GM12865 (cell line): Measurements from ENCODE around the gene PCSK9.

Experiments
- DNase-seq: peaks from one replicate; pipeline ENCODE4 v3.0.0; 2010; ENCODE audit warnings: low read depth
- H3K4me3 ChIP-seq: 2 replicates; pipeline ENCODE4 v1.5.1; 2011; ENCODE audit warnings: mild to moderate bottlenecking, low read depth, low read length, control low read depth
- TF ChIP-seq, protein P1 (sequence below): IDR thresholded peaks from 2 replicates; pipeline ENCODE4 v1.5.1; 2011; ENCODE audit warnings: low read length, control low read depth, low read depth, inconsistent platforms; ENCODE audit not compliant: insufficient read depth; ENCODE audit errors: missing control alignments

PCSK9 gene

DNA sequence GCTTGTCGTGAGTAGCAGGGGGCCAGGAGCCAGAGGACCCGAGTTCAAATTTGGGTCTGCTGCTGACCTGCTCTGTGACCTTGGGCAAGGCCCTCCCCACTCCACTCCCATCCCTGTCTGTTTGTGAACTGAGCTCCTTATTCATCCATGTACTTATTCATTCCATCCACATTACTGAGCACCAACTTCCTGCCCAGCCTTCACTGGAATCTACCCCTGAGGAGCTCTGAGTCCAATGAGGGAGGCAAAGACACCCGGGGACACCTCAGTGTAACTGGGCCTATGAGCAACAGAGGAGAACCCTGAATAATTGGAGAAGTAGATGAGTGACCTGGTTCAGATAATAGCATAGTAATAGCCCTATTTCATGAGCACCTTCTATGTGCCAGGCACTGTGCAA lies 31.7 kb upstream of the PCSK9 start:
- H3K4me3 ChIP-seq = no peak overlapping the region
- TF ChIP-seq, protein P1, sequence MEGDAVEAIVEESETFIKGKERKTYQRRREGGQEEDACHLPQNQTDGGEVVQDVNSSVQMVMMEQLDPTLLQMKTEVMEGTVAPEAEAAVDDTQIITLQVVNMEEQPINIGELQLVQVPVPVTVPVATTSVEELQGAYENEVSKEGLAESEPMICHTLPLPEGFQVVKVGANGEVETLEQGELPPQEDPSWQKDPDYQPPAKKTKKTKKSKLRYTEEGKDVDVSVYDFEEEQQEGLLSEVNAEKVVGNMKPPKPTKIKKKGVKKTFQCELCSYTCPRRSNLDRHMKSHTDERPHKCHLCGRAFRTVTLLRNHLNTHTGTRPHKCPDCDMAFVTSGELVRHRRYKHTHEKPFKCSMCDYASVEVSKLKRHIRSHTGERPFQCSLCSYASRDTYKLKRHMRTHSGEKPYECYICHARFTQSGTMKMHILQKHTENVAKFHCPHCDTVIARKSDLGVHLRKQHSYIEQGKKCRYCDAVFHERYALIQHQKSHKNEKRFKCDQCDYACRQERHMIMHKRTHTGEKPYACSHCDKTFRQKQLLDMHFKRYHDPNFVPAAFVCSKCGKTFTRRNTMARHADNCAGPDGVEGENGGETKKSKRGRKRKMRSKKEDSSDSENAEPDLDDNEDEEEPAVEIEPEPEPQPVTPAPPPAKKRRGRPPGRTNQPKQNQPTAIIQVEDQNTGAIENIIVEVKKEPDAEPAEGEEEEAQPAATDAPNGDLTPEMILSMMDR = no peak
- DNase-seq = no peak

DNA sequence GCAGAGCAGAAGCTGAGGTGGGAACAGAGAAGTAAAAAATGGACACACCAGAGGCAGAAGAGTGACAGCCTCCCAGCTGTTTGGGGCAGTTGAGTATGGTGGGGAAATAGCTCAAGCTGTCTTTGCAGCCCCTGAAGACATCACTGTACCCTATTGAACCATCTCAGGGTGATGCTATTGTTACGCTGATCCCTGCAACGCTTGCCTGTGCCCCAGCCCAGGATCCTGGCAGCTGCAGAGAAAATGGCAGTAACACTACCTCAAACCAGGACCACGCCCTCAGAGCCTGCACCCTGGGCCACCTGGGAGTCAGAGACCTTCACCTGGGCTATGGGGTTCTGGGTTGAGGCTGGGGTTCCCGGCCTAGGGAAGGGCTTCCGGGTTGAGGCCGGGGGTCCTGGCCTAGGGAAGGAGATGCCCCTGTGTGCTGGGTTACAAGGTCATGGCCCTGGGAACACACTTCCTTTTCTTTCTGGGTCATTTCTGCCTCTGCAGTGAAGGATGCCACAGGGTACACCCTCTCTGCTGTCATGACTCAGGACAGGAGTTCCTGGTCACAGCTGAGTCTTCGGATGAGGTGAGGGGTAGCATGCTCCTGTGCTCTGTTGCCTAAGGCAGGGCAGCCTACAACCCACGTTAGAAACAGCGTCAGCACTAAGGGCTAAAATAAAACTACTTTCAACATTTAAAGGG lies 29.0 kb upstream of the PCSK9 start:
- no peak for DNase-seq

DNA sequence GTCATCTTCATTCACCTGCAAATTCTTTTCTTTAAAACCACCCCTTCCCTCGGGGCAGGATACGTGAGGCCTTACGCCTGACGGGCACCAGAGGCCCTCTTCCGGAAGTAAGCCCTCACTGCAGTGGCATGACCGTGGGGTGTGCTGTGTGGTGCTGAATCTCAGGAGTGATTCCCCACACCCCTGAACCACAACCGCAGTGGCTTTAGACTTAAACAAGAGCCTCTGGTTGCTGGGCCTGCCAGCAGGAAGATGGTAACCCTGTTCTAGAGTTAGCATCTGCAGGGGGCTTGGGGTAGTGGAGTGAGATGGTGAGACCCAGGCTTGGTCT lies 28.5 kb upstream of the PCSK9 start:
- peak; percentile 15 for DNase-seq
- H3K4me3 ChIP-seq = no peak overlapping the region
- TF ChIP-seq, protein P1 = peak; percentile 28

More for the DNA sequence above, 29.0 kb upstream of the PCSK9 start:
- TF ChIP-seq, protein P1 = no peak
- H3K4me3 ChIP-seq = no peak overlapping the region

DNA sequence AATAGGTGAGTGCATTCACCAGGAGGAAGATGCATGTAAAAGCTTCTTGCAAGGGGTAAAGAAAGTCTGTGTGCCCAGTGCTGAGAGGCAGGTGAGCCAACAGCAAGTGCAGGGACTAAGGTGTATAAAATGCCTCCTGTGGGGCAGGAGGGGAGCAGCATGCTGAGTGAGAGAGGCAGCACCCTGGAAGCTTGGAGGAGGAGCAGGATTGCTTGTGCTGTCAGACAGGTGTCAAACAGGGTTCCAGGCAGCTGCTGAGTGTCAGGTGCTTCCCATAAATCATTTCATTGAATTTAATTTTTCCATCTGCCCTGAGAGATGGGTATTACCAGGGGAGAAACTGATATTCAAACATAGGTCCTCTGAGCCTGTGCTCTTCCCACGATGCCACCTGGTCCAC lies 26.7 kb upstream of the PCSK9 start:
- H3K4me3 ChIP-seq = no peak overlapping the region
- no peak for DNase-seq
- TF ChIP-seq, protein P1 = no peak

DNA sequence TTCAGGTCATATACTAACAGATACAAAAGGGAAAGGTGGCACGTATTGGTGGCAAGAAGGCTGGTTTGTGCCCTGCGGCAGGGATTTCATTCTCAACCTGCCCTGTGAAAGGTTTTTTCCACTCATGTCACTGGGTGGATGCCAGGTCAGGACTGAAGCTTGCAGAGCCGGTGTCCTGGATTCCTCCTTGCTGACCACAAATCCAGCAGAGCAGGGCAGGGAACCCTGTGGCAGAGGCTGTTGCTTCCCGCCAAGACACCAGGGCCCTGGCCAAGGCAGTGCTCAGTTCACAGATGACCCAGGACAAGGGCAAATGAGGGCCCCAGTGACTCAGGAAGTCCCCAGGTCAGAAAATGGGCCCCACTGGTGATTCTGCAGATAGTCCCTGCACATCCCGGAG lies 24.2 kb upstream of the PCSK9 start:
- no peak for DNase-seq
- no peak overlapping the region for H3K4me3 ChIP-seq
- TF ChIP-seq, protein P1 = no peak

DNA sequence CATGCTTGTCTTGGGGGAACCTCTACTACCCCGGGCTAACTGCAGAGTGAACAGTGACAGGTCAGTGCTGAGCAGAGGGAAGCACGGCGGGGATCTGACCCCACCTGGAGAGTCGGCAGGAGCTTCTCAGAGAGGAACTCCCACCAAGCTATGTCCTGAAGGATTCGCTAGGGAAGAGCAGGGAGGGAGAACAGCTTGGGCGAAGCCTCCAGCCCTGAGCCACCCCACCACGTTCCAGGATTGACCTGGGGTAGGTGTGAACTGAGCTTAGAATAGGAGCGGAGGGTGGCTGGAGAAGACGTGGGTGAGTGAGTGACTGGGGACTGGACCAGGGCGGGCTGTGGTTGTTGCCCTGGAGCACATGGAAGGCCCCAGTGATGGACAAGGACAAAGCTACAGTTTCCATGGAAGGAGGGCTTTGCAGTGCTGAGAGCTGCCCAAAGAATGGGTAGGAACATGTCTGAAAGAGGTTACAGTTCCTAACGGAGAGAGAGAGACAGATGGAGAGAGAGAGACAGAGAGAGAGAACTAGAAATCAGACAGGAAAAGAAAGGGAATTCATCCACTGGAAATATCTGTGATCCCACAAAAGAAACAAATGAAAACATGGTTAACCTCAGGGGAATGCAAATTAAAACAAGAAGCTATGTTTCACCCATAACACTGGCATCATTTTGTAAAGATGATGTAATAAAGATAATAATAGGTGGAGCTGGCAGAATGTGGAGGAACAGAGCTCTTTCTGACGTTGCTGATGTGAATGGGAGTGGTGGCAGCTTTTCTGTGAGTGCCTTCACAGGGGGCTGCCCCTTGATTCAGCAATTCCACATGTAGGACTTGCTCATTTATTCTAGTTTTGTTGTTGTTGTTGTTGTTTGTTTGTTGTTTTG lies 23.4 kb upstream of the PCSK9 start:
- H3K4me3 ChIP-seq = no peak overlapping the region
- TF ChIP-seq, protein P1 = no peak
- no peak for DNase-seq
